Measurements from ENCODE around the gene MAP3K14. TPM values are rescaled to one million over a fixed set of nuclear protein-coding genes. Genes with fewer than 3 reads are reported as not detected.

The MAP3K14 gene
- total and polyA plus RNA-seq, 2 of the 4 experiments (the other 2 are of a cell fraction) = 4.1 to 21.7 TPM

GRCh38 chr17:45305530-45306087 lies 11.2 kb downstream of the MAP3K14 start:
- H3K79me1 ChIP-seq (ENCODE audit: low read depth in 1 of 2, low read length in 2 of 2) = peaks cover 41 to 80% of the 10 kb centered on the region in 2 experiments
- H3K4ac ChIP-seq (ENCODE audit: low read depth, low read length) = peak overlapping the region; percentile 28
- 0 out of 2 replicates have a peak overlapping the region, but pooled peaks have one; percentile 4 for H3K4me2 ChIP-seq (ENCODE audit: low read depth, low read length)
- peak overlapping the region; percentile 16 for H3K14ac ChIP-seq (replicated peaks; ENCODE audit: low read depth, low read length)
- DNase-seq (peak; percentile 74), ATAC-seq (ENCODE audit: low read depth) (peak; percentile 52)
- peaks cover 31% of the 10 kb centered on the region for H3K9me1 ChIP-seq (ENCODE audit: insufficient read depth, low read length)
- TF ChIP-seq MAFK (IDR thresholded peaks at IDR 0.05; ENCODE audit: low read depth, low read length) (no peak), NFE2L2 (IDR thresholded peaks at IDR 0.05; ENCODE audit: low read depth, low read length) (no peak), RAD21 (IDR thresholded peaks at IDR 0.05; ENCODE audit: low read length) (no peak), FOS (IDR thresholded peaks at IDR 0.05; ENCODE audit: low read depth, low read length) (peak; percentile 44; the same call in 1 of the 2 replicates), CTCF (conservative IDR thresholded peaks at IDR 0.05; ENCODE audit: low read depth, low read length) (no peak), CEBPB (IDR thresholded peaks at IDR 0.05; ENCODE audit: low read depth, low read length) (0 out of 2 replicates have a peak, but pooled peaks have one; percentile 19), POLR2A (IDR thresholded peaks at IDR 0.05; ENCODE audit: low read depth, low read length) (no peak), RFX5 (IDR thresholded peaks at IDR 0.05; ENCODE audit: low read depth, low read length) (no peak)
- peak overlapping the region; percentile 74; the same call in 1 of the 2 replicates for H3K23ac ChIP-seq (ENCODE audit: low read depth, low read length)
- H2BK15ac ChIP-seq (ENCODE audit: low read depth, low read length) = no peak overlapping the region
- dilution Hi-C loops (cut with HindIII; ENCODE audit: low sequenced_read_pairs, unreplicated experiment) = no loop called here
- no peaks in the 10 kb centered on the region for H3K27me3 ChIP-seq (ENCODE audit: control insufficient read depth, insufficient read depth, low read length)
- intact Hi-C loops (cut with micrococcal nuclease) = no loop called here
- H2BK5ac ChIP-seq (ENCODE audit: low read depth, low read length, poor library complexity, severe bottlenecking) = peak overlapping the region; percentile 48
- H3K4me3 ChIP-seq (ENCODE audit: insufficient read depth, low read depth, low read length) = no peak overlapping the region
- BruUV-seq (replicated peaks) = no TSS peak
- in situ Hi-C loops (cut with MboI; ENCODE audit: low sequenced_read_pairs) = no loop called here
- peak overlapping the region; percentile 26; the same call in 1 of the 2 replicates for H2BK20ac ChIP-seq (ENCODE audit: low read depth, low read length)
- peaks cover 54% of the 10 kb centered on the region for H4K20me1 ChIP-seq (ENCODE audit: insufficient read depth, low read length)
- H3K4me1 ChIP-seq (ENCODE audit: control insufficient read depth, insufficient read depth, low read length) = peaks cover 25% of the 10 kb centered on the region
- CTCF ChIA-PET = interaction anchor here (1.4 kb wide), 1 partner anchor 10 kb away, joined by 3 read pairs; no protein-coding TSS in a partner anchor
- H4K8ac ChIP-seq (ENCODE audit: low read depth in 2 of 2, low read length in 2 of 2) = 0 out of 4 replicates have a peak overlapping the region, but pooled peaks of 1 of the 2 experiments have one; percentile 27
- 100% methylated on average over 1 of the region's 3 CpGs; no CpG with 5 or more reads in 1 of the 2 experiments for WGBS, 2 experiments (ENCODE audit: extremely low coverage in 2 of 2, insufficient read length in 1 of 2)
- H2AK9ac ChIP-seq (replicated peaks; ENCODE audit: low read depth, low read length, poor library complexity) = no peak overlapping the region
- H2BK120ac ChIP-seq (ENCODE audit: low read depth, low read length) = no peak overlapping the region
- H3K18ac ChIP-seq (ENCODE audit: low read depth, low read length) = peak overlapping the region; percentile 2; the same call in 1 of the 2 replicates
- POLR2A ChIA-PET (ENCODE audit: unreplicated experiment) = interaction anchor here (0.5 kb wide), 1 partner anchor 200 kb away, joined by 4 read pairs; no protein-coding TSS in a partner anchor
- H3K9me3 ChIP-seq (ENCODE audit: control insufficient read depth, insufficient read depth, low read length) = no peaks in the 10 kb centered on the region
- H3K36me3 ChIP-seq (ENCODE audit: control insufficient read depth, insufficient read depth, low read length) = peaks cover 6% of the 10 kb centered on the region
- H4K91ac ChIP-seq (ENCODE audit: insufficient read depth, low read depth, low read length) = no peak overlapping the region; the same call in 1 of the 2 replicates
- H3K9ac ChIP-seq (ENCODE audit: low read depth, low read length) = no peak overlapping the region
- no peak overlapping the region for H3K56ac ChIP-seq (ENCODE audit: extremely low read depth, insufficient read depth, low read length)
- no peak overlapping the region for H2AFZ ChIP-seq (replicated peaks; ENCODE audit: low read length, poor library complexity)
- H4K5ac ChIP-seq (ENCODE audit: low read depth, low read length) = no peak overlapping the region
- no peak overlapping the region for H3K27ac ChIP-seq (ENCODE audit: insufficient read depth, low read length)
- H2AK5ac ChIP-seq (ENCODE audit: low read depth, low read length) = peak overlapping the region; percentile 48; the same call in 1 of the 2 replicates
